Testis (tissue), 2 donors: Measurements from ENCODE around the gene OSBPL3.

Experiments used
- CTCF ChIP-seq, 3 experiments: fragments of 450-650 bp in 2 of 3; fragments of 200-600 bp in 1 of 3; sonication (generic) in 1 of 3; IDR thresholded peaks; one replicate each; pipeline ENCODE4 v1.5.1; 2016 to 2019; ENCODE audit warnings: antibody characterized with exemption in 3 of 3, mild to moderate bottlenecking in 2 of 3, moderate library complexity in 1 of 3
- POLR2A ChIP-seq: fragments of 450-650 bp; IDR thresholded peaks from one replicate; pipeline ENCODE4 v1.6.1; 2017; ENCODE audit warnings: antibody characterized with exemption, mild to moderate bottlenecking, moderate library complexity

GRCh38 chr7:24836084-24836483, 143.9 kb downstream of the OSBPL3 start:
- TF ChIP-seq POLR2A = no peak
- no peak for TF ChIP-seq CTCF (IDR thresholded peaks at IDR 0.05)
